CD14-positive monocyte (primary cell): Measurements from ENCODE around the gene ITPRIPL1. TPM values are rescaled to one million over a fixed set of nuclear protein-coding genes. Genes with fewer than 3 reads are reported as not detected.

ENCODE experiments used
- DNase-seq, 3 donors: peaks; one replicate each; pipeline ENCODE4 v3.0.0-alpha.2; 2011 to 2022
- H2AFZ ChIP-seq: 2 replicates; pipeline ENCODE4 v1.6.0; 2012; ENCODE audit warnings: mild to moderate bottlenecking, low read depth, low read length, inconsistent platforms; ENCODE audit not compliant: insufficient read depth, poor library complexity, severe bottlenecking
- H3K27ac ChIP-seq, 2 donors: 1 replicate in 1 of 2; 2 replicates in 1 of 2; pipeline ENCODE4 v1.5.1; 2012 to 2013; ENCODE audit warnings: low read length in 2 of 2, control low read depth in 1 of 2, inconsistent platforms in 1 of 2, low read depth in 1 of 2, mild to moderate bottlenecking in 1 of 2
- H3K27me3 ChIP-seq, 2 donors: one replicate each; pipeline versions ENCODE4 v1.6.0 to v1.6.1; 2011 to 2013; ENCODE audit warnings: low read length in 2 of 2; ENCODE audit not compliant: control insufficient read depth in 2 of 2, insufficient read depth in 2 of 2
- H3K36me3 ChIP-seq, 2 donors: replicated peaks in 1 of 2; 1 replicate in 1 of 2; 2 replicates in 1 of 2; pipeline versions ENCODE4 v1.5.1 to v1.6.1; 2012 to 2013; ENCODE audit warnings: low read length in 2 of 2, control low read depth in 1 of 2, inconsistent platforms in 1 of 2, mild to moderate bottlenecking in 1 of 2; ENCODE audit not compliant: insufficient read depth in 2 of 2, control insufficient read depth in 1 of 2
- H3K4me1 ChIP-seq, 2 donors: 1 replicate in 1 of 2; 2 replicates in 1 of 2; pipeline versions ENCODE4 v1.5.1 to v1.6.1; 2012 to 2013; ENCODE audit warnings: low read length in 2 of 2, control low read depth in 1 of 2, inconsistent platforms in 1 of 2, mild to moderate bottlenecking in 1 of 2, moderate library complexity in 1 of 2; ENCODE audit not compliant: insufficient read depth in 2 of 2, control insufficient read depth in 1 of 2
- H3K4me2 ChIP-seq: replicated peaks from 2 replicates; pipeline ENCODE3; 2012; ENCODE audit warnings: low read length, moderate library complexity, mild to moderate bottlenecking; ENCODE audit not compliant: poor library complexity, severe bottlenecking; ENCODE audit errors: extremely low read depth
- H3K4me3 ChIP-seq, 3 experiments: fragments of 200-600 bp in 1 of 3; sonication (generic) in 1 of 3; replicated peaks in 1 of 3; 1 replicate in 2 of 3; 2 replicates in 1 of 3; pipeline ENCODE4 v1.5.1; 2011 to 2013; ENCODE audit warnings: low read length in 3 of 3, mild to moderate bottlenecking in 3 of 3, control low read depth in 2 of 3, low read depth in 2 of 3, inconsistent platforms in 1 of 3, moderate library complexity in 1 of 3
- H3K79me2 ChIP-seq: 2 replicates; pipeline ENCODE4 v1.6.0; 2012; ENCODE audit warnings: mild to moderate bottlenecking, control low read depth, inconsistent platforms, low read length, moderate library complexity; ENCODE audit not compliant: insufficient read depth
- H3K9ac ChIP-seq: 2 replicates; pipeline ENCODE4 v1.6.0; 2017; ENCODE audit warnings: low read length, mild to moderate bottlenecking; ENCODE audit not compliant: insufficient read depth, poor library complexity, severe bottlenecking
- H3K9me3 ChIP-seq, 2 donors: replicated peaks in 1 of 2; 1 replicate in 1 of 2; 2 replicates in 1 of 2; pipeline versions ENCODE4 v1.5.1 to v1.6.1; 2012 to 2013; ENCODE audit warnings: low read length in 2 of 2, control low read depth in 1 of 2; ENCODE audit not compliant: control insufficient read depth in 1 of 2, insufficient read depth in 1 of 2
- H4K20me1 ChIP-seq: 2 replicates; pipeline ENCODE4 v1.6.0; 2012; ENCODE audit warnings: mild to moderate bottlenecking, low read length, control low read depth, moderate library complexity; ENCODE audit not compliant: insufficient read depth
- H3K27ac Mint-ChIP-seq, 7 donors: one replicate each; pipeline ENCODE4 v1.8.0; 2020; ENCODE audit warnings: mild to moderate bottlenecking in 7 of 7, mixed read lengths in 7 of 7, moderate library complexity in 6 of 7, inconsistent platforms in 2 of 7
- H3K27me3 Mint-ChIP-seq, 3 donors: one replicate each; pipeline ENCODE4 v1.8.0; 2021 to 2022; ENCODE audit warnings: low read depth in 3 of 3, mild to moderate bottlenecking in 3 of 3, mixed read lengths in 3 of 3, moderate library complexity in 3 of 3, inconsistent platforms in 1 of 3
- H3K36me3 Mint-ChIP-seq, 2 donors: one replicate each; pipeline ENCODE4 v1.8.0; 2020; ENCODE audit warnings: mixed read lengths in 2 of 2, inconsistent platforms in 1 of 2, mild to moderate bottlenecking in 1 of 2
- H3K4me1 Mint-ChIP-seq: one replicate; pipeline ENCODE4 v1.8.0; 2020; ENCODE audit warnings: mild to moderate bottlenecking, mixed read lengths
- H3K4me3 Mint-ChIP-seq, 2 donors: one replicate each; pipeline ENCODE4 v1.8.0; 2020; ENCODE audit warnings: mild to moderate bottlenecking in 2 of 2, mixed read lengths in 2 of 2, moderate library complexity in 1 of 2
- H3K9me3 Mint-ChIP-seq, 7 donors: one replicate each; pipeline ENCODE4 v1.8.0; 2020 to 2022; ENCODE audit warnings: mixed read lengths in 7 of 7, mild to moderate bottlenecking in 6 of 7, moderate library complexity in 6 of 7, inconsistent platforms in 2 of 7
- CTCF ChIP-seq: fragments of 200-600 bp; IDR thresholded peaks from one replicate; pipeline ENCODE4 v1.8.0; 2022; ENCODE audit warnings: antibody characterized with exemption, mild to moderate bottlenecking
- WGBS: methylation state at CpG from one replicate; pipeline ENCODE4 v1.1.5; 2013; ENCODE audit warnings: missing lambda C conversion rate; ENCODE audit not compliant: insufficient coverage; 5-methylcytosine and 5-hydroxymethylcytosine counted together
- intact Hi-C, 2 donors: fragments of 100-400 bp; cut with micrococcal nuclease; formaldehyde crosslinking; loops; one replicate each; pipeline versions ENCODE4 v1.15.0 to v1.15.1; 2023
- polyA plus RNA-seq, 3 donors: library from polyadenylated mRNA; depleted of rRNA in 1 of 3; unstranded in 2 of 3; stranded (reverse) in 1 of 3; fragments of 300-500 nt in 2 of 3; fragments of >200 nt in 1 of 3; fragmentation: Illumina TruSeq in 2 of 3; gene quantifications; 1 replicate in 2 of 3; 2 replicates in 1 of 3; pipeline ENCODE4 v1.2.3, GENCODE V29; 2012 to 2021

ITPRIPL1 gene
- polyA plus RNA-seq, 3 donors = 0.18 to 0.50 (median 0.39) TPM

DNA sequence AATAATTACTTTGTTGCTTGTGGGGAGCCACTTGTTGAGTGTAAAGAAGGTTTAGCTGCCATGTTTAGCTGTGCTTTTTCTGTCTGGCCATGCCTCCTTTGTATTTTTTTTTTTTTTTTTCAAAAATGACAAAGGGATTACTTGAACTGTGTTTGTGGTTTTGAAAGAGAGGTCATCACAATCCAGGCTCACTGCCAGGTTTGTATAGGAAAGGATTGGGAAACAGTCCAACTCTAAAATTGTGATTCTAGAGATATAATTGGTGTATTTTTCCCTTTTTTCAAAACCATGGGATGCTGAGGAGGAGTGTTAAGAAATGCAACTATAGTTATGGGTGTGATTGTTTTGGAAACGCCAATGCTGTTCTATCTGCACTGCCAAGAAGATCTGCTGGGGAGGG lies 4.3 kb downstream of the ITPRIPL1 start:
- Histone ChIP-seq H3K4me1 (peaks cover 16 to 18% of the 10 kb centered on the region in 2 donors), H3K4me3 (no peak overlapping the region), H3K27me3 (no peaks in the 10 kb centered on the region), H3K27ac (no peak overlapping the region), H3K36me3 (no peaks in the 10 kb centered on the region), H3K9ac (no peak overlapping the region), H3K9me3 (no peaks in the 10 kb centered on the region), H3K4me2 (no peak overlapping the region), H2AFZ (no peak overlapping the region), H3K79me2 (peaks cover under 1% of the 10 kb centered on the region), H4K20me1 (no peaks in the 10 kb centered on the region)
- Mint-ChIP-seq H3K4me1 (peaks cover 31% of the 10 kb centered on the region), H3K36me3 (peaks cover 4 to 9% of the 10 kb centered on the region in 2 donors), H3K27me3 (peaks cover 0 to 6% (median 5%) of the 10 kb centered on the region in 3 donors), H3K27ac (no peak overlapping the region), H3K9me3 (no peaks in the 10 kb centered on the region), H3K4me3 (no peak overlapping the region)
- no peak for TF ChIP-seq CTCF
- intact Hi-C loops = no loop called here
- no CpG with 5 or more reads among the region's 1 CpG for WGBS
- no peak for DNase-seq

- H3K4me3 Mint-ChIP-seq = no peak overlapping the region
- Histone ChIP-seq H3K4me3 (no peak overlapping the region), H3K36me3 (no peaks in the 10 kb centered on the region), H3K27ac (no peak overlapping the region), H3K4me1 (peaks cover 16 to 17% of the 10 kb centered on the region in 2 donors), H4K20me1 (no peaks in the 10 kb centered on the region), H3K4me2 (no peak overlapping the region), H3K79me2 (peaks cover 5% of the 10 kb centered on the region), H3K9me3 (no peaks in the 10 kb centered on the region), H3K9ac (no peak overlapping the region), H3K27me3 (no peaks in the 10 kb centered on the region), H2AFZ (no peak overlapping the region)
- no peaks in the 10 kb centered on the region for H3K9me3 Mint-ChIP-seq
- peaks cover 31% of the 10 kb centered on the region for H3K4me1 Mint-ChIP-seq
- TF ChIP-seq CTCF = no peak
- intact Hi-C loops = no loop called here
- peaks cover 0 to 6% (median 5%) of the 10 kb centered on the region in 3 donors for H3K27me3 Mint-ChIP-seq
- no peak for DNase-seq
- 95% methylated on average over 6 of the region's 6 CpGs for WGBS
- H3K27ac Mint-ChIP-seq = no peak overlapping the region
- H3K36me3 Mint-ChIP-seq = peaks cover 4 to 9% of the 10 kb centered on the region in 2 donors
Measured at GRCh38 chr2:96329874-96330273, 4.8 kb downstream of the ITPRIPL1 start.
